Superior temporal gyrus (tissue), 1 donor: ENCODE measurements around the gene OR14A16.

Experiments
- DNase-seq: peaks from one replicate; pipeline ENCODE4 v3.0.0-alpha.2; 2016; ENCODE audit errors: extremely low spot score

OR14A16 gene, protein sequence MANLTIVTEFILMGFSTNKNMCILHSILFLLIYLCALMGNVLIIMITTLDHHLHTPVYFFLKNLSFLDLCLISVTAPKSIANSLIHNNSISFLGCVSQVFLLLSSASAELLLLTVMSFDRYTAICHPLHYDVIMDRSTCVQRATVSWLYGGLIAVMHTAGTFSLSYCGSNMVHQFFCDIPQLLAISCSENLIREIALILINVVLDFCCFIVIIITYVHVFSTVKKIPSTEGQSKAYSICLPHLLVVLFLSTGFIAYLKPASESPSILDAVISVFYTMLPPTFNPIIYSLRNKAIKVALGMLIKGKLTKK

DNA sequence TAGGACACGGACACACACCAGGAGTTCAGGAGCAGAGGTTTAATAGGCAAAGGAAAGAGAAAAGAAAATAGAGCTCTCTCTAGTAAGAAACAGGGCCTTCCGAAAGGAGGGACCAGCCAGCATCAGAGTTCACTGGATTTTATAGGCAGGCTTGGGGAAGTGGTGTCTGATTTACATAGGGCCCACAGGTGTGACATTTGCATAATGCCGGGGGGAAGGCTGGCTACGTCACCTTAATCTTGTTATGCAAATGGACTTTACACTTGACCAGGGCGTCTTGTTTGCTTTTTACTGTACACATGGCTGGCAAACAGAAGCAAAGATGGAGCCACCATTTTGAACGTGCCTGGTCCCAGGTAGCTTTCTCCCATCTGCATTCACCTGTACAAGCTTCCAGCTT is at the start of gene OR14A16:
Gene OR14A16 (minus strand): TSS at position 97 of the 400 bp plus-strand sequence. CDS start 8,390 bp downstream, outside the sequence.
- no peak for DNase-seq

GRCh38 chr1:247865416-247865815 is 41.5 kb upstream of the OR14A16 start:
- no peak for DNase-seq

GRCh38 chr1:247864644-247865043 is 40.7 kb upstream of the OR14A16 start:
- DNase-seq = no peak

DNA sequence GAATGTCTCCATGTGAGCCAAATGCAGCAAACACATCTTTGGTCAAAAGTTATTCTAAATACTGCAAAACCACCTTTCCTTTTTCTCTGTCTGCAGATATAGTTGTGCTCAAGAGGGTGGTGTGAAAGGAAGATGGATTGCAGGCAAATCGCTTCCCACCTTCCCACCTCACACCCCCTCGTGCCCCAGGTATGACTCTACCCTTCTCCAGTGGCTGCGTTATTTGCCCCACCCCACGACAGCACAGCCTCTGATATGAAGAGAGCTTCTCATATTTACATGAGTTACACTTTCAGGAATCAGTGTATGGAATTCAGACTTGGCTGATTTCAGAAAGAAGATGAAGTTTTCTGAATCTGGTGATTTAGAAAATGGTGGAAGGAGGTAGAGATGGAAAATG is 38.8 kb upstream of the OR14A16 start:
- no peak for DNase-seq

GRCh38 chr1:247857985-247858619 is 34.2 kb upstream of the OR14A16 start:
- no peak for DNase-seq

GRCh38 chr1:247857069-247857984 is 33.4 kb upstream of the OR14A16 start, which contains the start of gene TRIM58:
Gene TRIM58, plus strand, starts transcription at chr1:247857187. Its CDS starts 60 bp downstream, at chr1:247857247.
- DNase-seq = no peak

- no peak for DNase-seq
Observed at GRCh38 chr1:247855911-247856310, 32.0 kb upstream of the OR14A16 start.

- DNase-seq = no peak
Observed at GRCh38 chr1:247854899-247855545, 31.1 kb upstream of the OR14A16 start.

DNA sequence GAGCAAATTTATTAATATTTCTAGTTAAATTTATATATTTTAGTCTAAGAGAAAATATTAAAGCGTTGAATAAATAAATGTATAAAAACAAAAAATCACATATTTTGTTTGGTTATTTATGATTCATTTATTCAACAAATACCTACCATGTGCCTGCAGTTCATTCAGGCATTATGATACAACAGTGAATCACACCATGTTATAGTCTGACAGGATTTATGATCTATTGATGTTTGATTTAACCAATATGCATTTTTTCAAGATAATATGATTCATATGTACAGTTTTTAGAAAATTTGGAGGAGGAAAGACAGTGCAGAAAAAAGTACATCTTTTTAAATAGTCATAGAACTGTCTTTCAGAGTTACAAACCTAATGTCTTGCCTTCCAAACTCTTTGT is 25.7 kb upstream of the OR14A16 start:
- no peak for DNase-seq

DNA sequence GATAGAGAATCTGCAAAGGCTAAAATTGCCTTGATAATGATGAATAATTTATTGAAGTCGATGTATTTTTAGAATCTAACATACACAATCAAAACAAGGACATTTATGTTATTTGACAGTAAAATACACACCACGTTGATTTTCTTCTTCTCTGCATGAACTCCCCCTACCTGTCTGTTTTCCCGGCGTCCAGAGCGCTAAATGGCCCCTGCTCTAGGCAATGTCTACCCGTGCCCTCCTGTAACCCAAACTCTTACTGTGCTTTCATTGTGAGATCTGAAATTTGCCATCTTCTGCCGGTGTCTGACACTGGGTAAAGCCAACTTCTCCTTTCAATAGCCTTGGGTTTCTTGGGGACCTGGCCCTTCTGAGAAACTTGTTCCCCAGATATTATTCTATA is 24.4 kb upstream of the OR14A16 start:
- DNase-seq = no peak

DNA sequence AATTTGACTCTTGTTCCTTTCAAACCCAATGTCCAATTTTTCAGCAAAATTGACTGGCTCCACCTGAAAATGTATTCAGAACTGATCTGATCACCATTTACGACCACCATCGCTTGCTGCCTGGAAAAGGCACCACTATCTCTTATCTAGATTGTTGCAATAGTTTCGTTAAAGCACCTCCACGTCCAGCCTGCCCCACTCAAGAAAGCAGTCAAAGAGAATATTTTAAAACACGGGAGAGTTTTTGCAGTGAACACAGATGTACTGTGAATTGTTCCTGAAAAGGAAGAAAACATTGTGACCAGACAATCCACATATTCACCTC is 21.7 kb upstream of the OR14A16 start:
- DNase-seq = no peak

DNA sequence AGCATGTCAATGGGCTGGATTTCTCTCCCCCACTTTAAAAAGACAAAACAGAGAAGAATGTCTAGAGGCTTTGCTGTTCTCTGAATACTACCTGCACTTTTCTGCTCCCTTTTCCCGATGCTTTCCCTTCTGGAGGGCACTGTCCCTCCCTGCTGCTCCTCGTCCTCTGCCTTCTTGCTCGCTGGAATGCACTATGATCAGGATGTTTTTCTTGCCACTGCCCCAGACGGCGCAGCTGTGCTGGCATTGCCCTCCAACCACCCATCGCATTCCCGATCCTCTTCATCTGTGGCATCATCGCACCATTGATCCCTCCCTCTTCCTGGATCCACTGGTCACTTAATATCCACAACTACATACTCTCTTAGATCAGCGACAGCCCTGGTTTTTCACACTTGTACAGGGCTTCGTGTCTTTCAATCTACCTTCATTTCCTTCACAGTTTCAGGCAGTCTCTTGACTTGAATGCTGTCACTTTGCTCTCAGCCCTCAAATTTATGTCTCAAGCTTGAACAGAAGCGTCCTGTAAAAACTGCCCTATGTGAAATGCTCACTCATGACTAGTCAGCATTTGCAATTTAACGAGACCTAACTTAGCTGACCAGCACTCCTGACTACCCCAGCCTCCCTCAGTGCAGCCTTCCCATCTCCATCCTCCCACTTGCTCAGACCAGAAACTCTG is 21.2 kb upstream of the OR14A16 start:
- DNase-seq = no peak

- DNase-seq = no peak
Observed at GRCh38 chr1:247843411-247843810, 19.5 kb upstream of the OR14A16 start.

DNA sequence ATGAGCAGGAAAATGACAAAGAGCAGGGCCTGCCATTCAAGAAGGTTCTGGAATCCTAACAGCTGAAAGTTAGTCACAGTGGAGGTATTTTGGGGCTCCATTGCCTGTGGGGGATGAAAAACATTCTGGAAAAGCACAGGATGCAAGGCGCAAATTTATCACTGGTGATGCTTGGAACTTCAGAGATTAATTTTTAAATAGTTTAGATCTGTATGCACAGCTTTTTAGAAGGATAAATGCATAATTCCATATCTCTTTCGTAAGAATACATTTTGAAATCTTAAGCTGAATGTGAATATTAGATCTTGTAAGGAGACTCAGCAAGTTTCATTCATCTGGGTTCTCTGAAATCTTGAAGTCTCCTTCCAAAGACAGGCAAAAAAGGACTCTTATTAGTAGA is 17.9 kb upstream of the OR14A16 start, which contains the start of gene OR11L1:
Gene OR11L1 (minus strand): TSS at position 101 of the 400 bp plus-strand sequence. CDS start 0 bp downstream, at position 101.
- DNase-seq = no peak

GRCh38 chr1:247840818-247841217 is 16.9 kb upstream of the OR14A16 start:
- DNase-seq = no peak

- no peak for DNase-seq
Observed at GRCh38 chr1:247833601-247834000, 9.7 kb upstream of the OR14A16 start.

- no peak for DNase-seq
Observed at GRCh38 chr1:247829656-247830055, 5.7 kb upstream of the OR14A16 start.

- DNase-seq = no peak
Observed at GRCh38 chr1:247825362-247825761, 1.4 kb upstream of the OR14A16 start.

GRCh38 chr1:247822060-247822459 is 1.9 kb downstream of the OR14A16 start:
- DNase-seq = no peak

GRCh38 chr1:247812637-247813036 is 11.3 kb downstream of the OR14A16 start:
- DNase-seq = no peak

DNA sequence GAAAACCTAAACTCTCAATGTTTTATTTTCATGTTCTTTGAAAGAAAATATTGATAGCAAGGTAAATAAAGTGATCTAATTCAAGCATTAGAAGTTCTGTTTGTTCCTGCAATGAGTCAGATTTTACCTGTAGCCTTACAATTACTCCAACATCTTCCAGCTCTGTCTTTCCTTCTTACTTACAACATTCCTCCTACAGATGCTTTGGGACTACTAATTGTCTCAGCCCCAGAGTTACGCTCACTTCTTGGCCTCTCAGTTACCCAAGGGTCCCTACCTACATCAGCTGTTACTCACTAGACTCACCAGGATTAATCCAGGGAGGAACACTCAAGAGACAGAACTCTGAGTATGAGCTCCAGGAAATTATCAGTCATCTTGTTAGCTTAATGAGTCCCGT is 26.4 kb downstream of the OR14A16 start:
- DNase-seq = no peak
